SU-DHL-6 (cell line): ENCODE measurements around the gene TMEM238L.

Source experiments
- H2AFZ ChIP-seq: fragments of 200-600 bp; sonication (generic); 2 replicates; pipeline ENCODE4 v1.6.1; 2014; ENCODE audit warnings: low read depth, mild to moderate bottlenecking, moderate library complexity, mixed read lengths, antibody characterized with exemption, low read length; ENCODE audit not compliant: severe bottlenecking
- H3F3A ChIP-seq: fragments of 200-600 bp; shearing (Covaris generic); 2 replicates; pipeline ENCODE4 v1.6.0; 2016; ENCODE audit warnings: antibody characterized with exemption, mild to moderate bottlenecking; ENCODE audit not compliant: insufficient read depth
- H3K27ac ChIP-seq: fragments of 200-600 bp; sonication (generic); 2 replicates; pipeline ENCODE4 v1.5.1; 2016; ENCODE audit warnings: low read depth, mild to moderate bottlenecking, low read length, moderate library complexity, mixed read lengths
- H3K27me3 ChIP-seq: fragments of 200-600 bp; sonication (generic), shearing (Covaris generic); 2 replicates; pipeline ENCODE4 v1.6.0; 2014; ENCODE audit warnings: mild to moderate bottlenecking, low read length
- H3K36me3 ChIP-seq: fragments of 200-600 bp; sonication (generic); 2 replicates; pipeline ENCODE4 v1.6.1; 2014; ENCODE audit warnings: mild to moderate bottlenecking, low read length, mixed read lengths
- H3K4me2 ChIP-seq: fragments of 300-600, 200-600 bp; shearing (Covaris generic), sonication (generic); 2 replicates; pipeline ENCODE4 v1.6.0; 2014; ENCODE audit warnings: low read length, low read depth, mild to moderate bottlenecking; ENCODE audit not compliant: poor library complexity, severe bottlenecking
- H3K4me3 ChIP-seq: fragments of 200-600 bp; sonication (generic); 2 replicates; pipeline ENCODE4 v1.5.1; 2014; ENCODE audit warnings: antibody characterized with exemption, low read length, mild to moderate bottlenecking, mixed read lengths; ENCODE audit not compliant: insufficient read depth, poor library complexity, severe bottlenecking
- H3K79me2 ChIP-seq: fragments of 200-600 bp; sonication (generic); 2 replicates; pipeline ENCODE4 v1.6.1; 2014; ENCODE audit warnings: mild to moderate bottlenecking, low read length, moderate library complexity; ENCODE audit not compliant: insufficient read depth
- H3K9ac ChIP-seq: fragments of 200-600 bp; sonication (generic); 2 replicates; pipeline ENCODE4 v1.7.0; 2014; ENCODE audit warnings: mild to moderate bottlenecking, low read length
- H3K9me2 ChIP-seq: fragments of 200-600 bp; sonication (generic); replicated peaks from 2 replicates; pipeline ENCODE4 v1.6.1; 2014; ENCODE audit warnings: low read length; ENCODE audit not compliant: insufficient read depth
- H3K9me3 ChIP-seq: fragments of 200-600 bp; sonication (generic); 2 replicates; pipeline ENCODE4 v1.6.1; 2014; ENCODE audit warnings: low read length, mixed read lengths; ENCODE audit not compliant: insufficient read depth
- H4K20me1 ChIP-seq: fragments of 200-600 bp; sonication (generic); 2 replicates; pipeline ENCODE4 v1.6.1; 2014; ENCODE audit warnings: low read depth, mild to moderate bottlenecking, antibody characterized with exemption, low read length, moderate library complexity, mixed read lengths
- EZH2phosphoT487 ChIP-seq: fragments of 200-600 bp; sonication (generic), shearing (Covaris generic); conservative IDR thresholded peaks from 2 replicates; pipeline ENCODE4 v1.6.1; 2018; ENCODE audit warnings: mild to moderate bottlenecking, antibody characterized with exemption, low read length, moderate library complexity, mixed read lengths
- TF ChIP-seq, protein P1 (sequence below): fragments of 200-600 bp; sonication (generic); IDR thresholded peaks from one replicate; pipeline ENCODE4 v1.5.1; 2017; ENCODE audit warnings: antibody characterized with exemption, mild to moderate bottlenecking, low read length, moderate library complexity; ENCODE audit not compliant: insufficient read depth, poor library complexity, severe bottlenecking

The TMEM238L gene

DNA sequence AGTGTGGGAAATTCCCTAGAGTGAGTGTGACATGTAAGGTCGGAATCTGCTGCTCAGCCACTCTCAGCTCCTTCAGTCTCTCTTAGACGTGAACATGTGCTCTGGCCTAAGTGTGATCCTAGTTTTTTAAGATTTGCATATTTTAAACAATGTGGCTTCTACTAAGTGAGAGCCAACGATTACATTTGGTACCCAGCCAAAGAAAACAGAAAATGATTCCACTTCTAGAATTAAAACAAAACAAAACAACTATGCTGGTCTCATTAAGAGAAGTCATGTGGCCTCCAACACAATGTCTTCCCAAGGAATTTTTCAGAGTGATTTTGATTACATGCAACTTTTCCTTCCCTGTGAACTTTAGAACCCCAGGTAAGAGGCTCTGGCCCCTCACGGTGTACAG, 10.1 kb downstream of the TMEM238L start:
- no peak overlapping the region for H3K4me2 ChIP-seq
- no peaks in the 10 kb centered on the region for H3K36me3 ChIP-seq
- no peaks in the 10 kb centered on the region for H3K79me2 ChIP-seq
- H3K27ac ChIP-seq = no peak overlapping the region
- no peaks in the 10 kb centered on the region for H3F3A ChIP-seq
- no peaks in the 10 kb centered on the region for H3K27me3 ChIP-seq
- H2AFZ ChIP-seq = no peak overlapping the region
- H3K4me3 ChIP-seq = no peak overlapping the region
- no peaks in the 10 kb centered on the region for H3K9me2 ChIP-seq
- H4K20me1 ChIP-seq = no peaks in the 10 kb centered on the region
- no peak for TF ChIP-seq EZH2phosphoT487
- TF ChIP-seq, protein P1, sequence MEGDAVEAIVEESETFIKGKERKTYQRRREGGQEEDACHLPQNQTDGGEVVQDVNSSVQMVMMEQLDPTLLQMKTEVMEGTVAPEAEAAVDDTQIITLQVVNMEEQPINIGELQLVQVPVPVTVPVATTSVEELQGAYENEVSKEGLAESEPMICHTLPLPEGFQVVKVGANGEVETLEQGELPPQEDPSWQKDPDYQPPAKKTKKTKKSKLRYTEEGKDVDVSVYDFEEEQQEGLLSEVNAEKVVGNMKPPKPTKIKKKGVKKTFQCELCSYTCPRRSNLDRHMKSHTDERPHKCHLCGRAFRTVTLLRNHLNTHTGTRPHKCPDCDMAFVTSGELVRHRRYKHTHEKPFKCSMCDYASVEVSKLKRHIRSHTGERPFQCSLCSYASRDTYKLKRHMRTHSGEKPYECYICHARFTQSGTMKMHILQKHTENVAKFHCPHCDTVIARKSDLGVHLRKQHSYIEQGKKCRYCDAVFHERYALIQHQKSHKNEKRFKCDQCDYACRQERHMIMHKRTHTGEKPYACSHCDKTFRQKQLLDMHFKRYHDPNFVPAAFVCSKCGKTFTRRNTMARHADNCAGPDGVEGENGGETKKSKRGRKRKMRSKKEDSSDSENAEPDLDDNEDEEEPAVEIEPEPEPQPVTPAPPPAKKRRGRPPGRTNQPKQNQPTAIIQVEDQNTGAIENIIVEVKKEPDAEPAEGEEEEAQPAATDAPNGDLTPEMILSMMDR = no peak
- H3K9ac ChIP-seq = no peak overlapping the region
- no peaks in the 10 kb centered on the region for H3K9me3 ChIP-seq

DNA sequence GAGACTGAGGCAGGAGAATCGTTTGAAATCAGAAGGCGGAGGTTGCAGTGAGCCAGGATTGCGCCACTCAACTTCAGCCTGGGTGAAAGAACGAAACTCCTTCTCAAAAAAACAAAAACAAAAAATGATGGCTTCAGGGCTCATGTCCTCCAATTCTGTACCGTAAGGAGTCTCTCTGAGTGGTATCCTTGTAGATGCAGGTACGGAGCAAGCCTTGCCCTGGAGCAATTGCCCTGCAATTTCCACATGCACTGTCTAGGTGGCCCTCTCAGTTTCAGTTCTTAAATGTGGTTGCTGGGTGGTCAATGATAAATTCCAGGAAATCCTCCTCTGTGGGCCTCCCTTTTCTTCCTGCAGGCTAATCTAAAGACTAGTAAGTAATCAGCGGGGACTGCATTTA, 10.6 kb downstream of the TMEM238L start:
- no peaks in the 10 kb centered on the region for H3K79me2 ChIP-seq
- H3K4me3 ChIP-seq = no peak overlapping the region
- no peak overlapping the region for H3K9ac ChIP-seq
- no peaks in the 10 kb centered on the region for H4K20me1 ChIP-seq
- no peaks in the 10 kb centered on the region for H3K27me3 ChIP-seq
- H2AFZ ChIP-seq = no peak overlapping the region
- TF ChIP-seq EZH2phosphoT487 = no peak
- TF ChIP-seq, protein P1 = no peak
- H3F3A ChIP-seq = no peaks in the 10 kb centered on the region
- no peaks in the 10 kb centered on the region for H3K36me3 ChIP-seq
- no peak overlapping the region for H3K4me2 ChIP-seq
- H3K27ac ChIP-seq = no peak overlapping the region
- no peaks in the 10 kb centered on the region for H3K9me2 ChIP-seq
- H3K9me3 ChIP-seq = no peaks in the 10 kb centered on the region

DNA sequence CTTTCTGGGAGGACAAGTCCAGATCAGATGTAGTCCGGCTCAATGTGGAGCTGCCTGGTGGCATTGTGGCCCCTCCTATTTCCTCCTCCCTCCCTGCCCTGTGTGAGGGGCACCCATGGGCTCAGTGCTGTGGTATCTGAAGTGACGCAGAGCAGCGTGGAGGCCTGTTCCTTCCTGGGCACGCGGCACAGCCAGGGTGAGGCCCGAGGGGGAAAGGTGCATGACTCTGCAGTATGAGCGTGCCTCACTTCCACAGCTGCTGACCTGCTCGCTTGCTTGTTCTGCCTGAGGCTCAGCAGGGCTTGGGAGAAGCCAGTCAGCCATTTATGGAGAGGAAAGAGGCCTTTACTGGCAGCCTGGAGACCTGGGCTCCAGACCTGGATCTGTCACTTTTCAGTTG, 11.7 kb downstream of the TMEM238L start:
- no peak for TF ChIP-seq EZH2phosphoT487
- TF ChIP-seq, protein P1 = no peak
- Histone ChIP-seq H3K9me2 (no peaks in the 10 kb centered on the region), H3F3A (no peaks in the 10 kb centered on the region), H3K79me2 (no peaks in the 10 kb centered on the region), H2AFZ (no peak overlapping the region), H3K9me3 (no peaks in the 10 kb centered on the region), H3K27me3 (no peaks in the 10 kb centered on the region), H4K20me1 (no peaks in the 10 kb centered on the region), H3K36me3 (no peaks in the 10 kb centered on the region), H3K9ac (no peak overlapping the region), H3K4me2 (no peak overlapping the region), H3K4me3 (no peak overlapping the region), H3K27ac (no peak overlapping the region)
